ENCODE measurements around the gene OSBPL1A.

The OSBPL1A gene

GRCh38 chr18:24397694-24398368 lies at the start of gene OSBPL1A:
Gene OSBPL1A (minus strand): TSS chr18:24397824. CDS start chr18:24377533, 20,291 bp downstream.
- DNase-seq = peak; percentile 96
- no peak for TF ChIP-seq POLR2A (IDR thresholded peaks at IDR 0.05; ENCODE audit: low read length)
- TF ChIP-seq GATA1 (IDR thresholded peaks at IDR 0.05; ENCODE audit: low read depth, low read length) = no peak

GRCh38 chr18:24446953-24447538 lies 49.4 kb upstream of the OSBPL1A start:
- TF ChIP-seq GATA1 (IDR thresholded peaks at IDR 0.05; ENCODE audit: low read depth, low read length) = no peak
- DNase-seq = no peak

- TF ChIP-seq GATA1 (IDR thresholded peaks at IDR 0.05; ENCODE audit: low read depth, low read length) = no peak
- no peak for TF ChIP-seq POLR2A (IDR thresholded peaks at IDR 0.05; ENCODE audit: low read length)
- no peak for DNase-seq
Observed at GRCh38 chr18:24446453-24446852, 48.8 kb upstream of the OSBPL1A start.

GRCh38 chr18:24443870-24444269 lies 46.2 kb upstream of the OSBPL1A start:
- no peak for DNase-seq

GRCh38 chr18:24436939-24437338 lies 39.3 kb upstream of the OSBPL1A start:
- DNase-seq = no peak

More at GRCh38 chr18:24443870-24444269, 46.2 kb upstream of the OSBPL1A start:
- TF ChIP-seq GATA1 (IDR thresholded peaks at IDR 0.05; ENCODE audit: low read depth, low read length) = no peak
- TF ChIP-seq POLR2A (IDR thresholded peaks at IDR 0.05; ENCODE audit: low read length) = no peak

GRCh38 chr18:24432618-24433017 lies 35.0 kb upstream of the OSBPL1A start:
- DNase-seq = no peak
- TF ChIP-seq GATA1 (IDR thresholded peaks at IDR 0.05; ENCODE audit: low read depth, low read length) = no peak
- no peak for TF ChIP-seq POLR2A (IDR thresholded peaks at IDR 0.05; ENCODE audit: low read length)

More at GRCh38 chr18:24436939-24437338, 39.3 kb upstream of the OSBPL1A start:
- TF ChIP-seq POLR2A (IDR thresholded peaks at IDR 0.05; ENCODE audit: low read length) (no peak), GATA1 (IDR thresholded peaks at IDR 0.05; ENCODE audit: low read depth, low read length) (no peak)

- DNase-seq = no peak
- TF ChIP-seq GATA1 (IDR thresholded peaks at IDR 0.05; ENCODE audit: low read depth, low read length) (no peak), POLR2A (IDR thresholded peaks at IDR 0.05; ENCODE audit: low read length) (no peak)
Observed at GRCh38 chr18:24429188-24429587, 31.6 kb upstream of the OSBPL1A start.

GRCh38 chr18:24428709-24429108 lies 31.1 kb upstream of the OSBPL1A start:
- no peak for TF ChIP-seq GATA1 (IDR thresholded peaks at IDR 0.05; ENCODE audit: low read depth, low read length)
- TF ChIP-seq POLR2A (IDR thresholded peaks at IDR 0.05; ENCODE audit: low read length) = no peak
- no peak for DNase-seq

GRCh38 chr18:24427484-24427883 lies 29.9 kb upstream of the OSBPL1A start:
- DNase-seq = peak; percentile 46 to 55
- no peak for TF ChIP-seq POLR2A (IDR thresholded peaks at IDR 0.05; ENCODE audit: low read length)
- TF ChIP-seq GATA1 (IDR thresholded peaks at IDR 0.05; ENCODE audit: low read depth, low read length) = no peak

- DNase-seq = peak; percentile 92 to 94
- TF ChIP-seq POLR2A (IDR thresholded peaks at IDR 0.05; ENCODE audit: low read length) = peak; percentile 76
- no peak for TF ChIP-seq GATA1 (IDR thresholded peaks at IDR 0.05; ENCODE audit: low read depth, low read length)
Observed at GRCh38 chr18:24426398-24427294, 29.0 kb upstream of the OSBPL1A start, which contains the start of gene IMPACT. Gene IMPACT (plus strand): TSS chr18:24426670. CDS start chr18:24426757, 87 bp downstream.

- no peak for DNase-seq
- no peak for TF ChIP-seq POLR2A (IDR thresholded peaks at IDR 0.05; ENCODE audit: low read length)
- TF ChIP-seq GATA1 (IDR thresholded peaks at IDR 0.05; ENCODE audit: low read depth, low read length) = no peak
Observed at GRCh38 chr18:24426073-24426397, 28.4 kb upstream of the OSBPL1A start.

GRCh38 chr18:24421831-24422230 lies 24.2 kb upstream of the OSBPL1A start:
- TF ChIP-seq GATA1 (IDR thresholded peaks at IDR 0.05; ENCODE audit: low read depth, low read length) (no peak), POLR2A (IDR thresholded peaks at IDR 0.05; ENCODE audit: low read length) (no peak)
- DNase-seq = no peak

GRCh38 chr18:24420551-24420950 lies 22.9 kb upstream of the OSBPL1A start:
- no peak for DNase-seq
- TF ChIP-seq POLR2A (IDR thresholded peaks at IDR 0.05; ENCODE audit: low read length) (no peak), GATA1 (IDR thresholded peaks at IDR 0.05; ENCODE audit: low read depth, low read length) (no peak)

- TF ChIP-seq POLR2A (IDR thresholded peaks at IDR 0.05; ENCODE audit: low read length) (no peak), GATA1 (IDR thresholded peaks at IDR 0.05; ENCODE audit: low read depth, low read length) (no peak)
- DNase-seq = peak; percentile 20 to 62
Observed at GRCh38 chr18:24417480-24417879, 19.9 kb upstream of the OSBPL1A start.
